Stimulated activated CD8-positive, alpha-beta memory T cell treated with anti-CD3 and anti-CD28 coated beads, Interleukin-2, amount 100 ng/mL, for 1 hour (primary cell): Measurements from ENCODE around the gene WDR5.

Source experiments
- DNase-seq, 2 donors: peaks; one replicate each; pipeline ENCODE4 v3.0.0-alpha.2; 2020; ENCODE audit warnings: low read depth in 2 of 2

The WDR5 gene

DNA sequence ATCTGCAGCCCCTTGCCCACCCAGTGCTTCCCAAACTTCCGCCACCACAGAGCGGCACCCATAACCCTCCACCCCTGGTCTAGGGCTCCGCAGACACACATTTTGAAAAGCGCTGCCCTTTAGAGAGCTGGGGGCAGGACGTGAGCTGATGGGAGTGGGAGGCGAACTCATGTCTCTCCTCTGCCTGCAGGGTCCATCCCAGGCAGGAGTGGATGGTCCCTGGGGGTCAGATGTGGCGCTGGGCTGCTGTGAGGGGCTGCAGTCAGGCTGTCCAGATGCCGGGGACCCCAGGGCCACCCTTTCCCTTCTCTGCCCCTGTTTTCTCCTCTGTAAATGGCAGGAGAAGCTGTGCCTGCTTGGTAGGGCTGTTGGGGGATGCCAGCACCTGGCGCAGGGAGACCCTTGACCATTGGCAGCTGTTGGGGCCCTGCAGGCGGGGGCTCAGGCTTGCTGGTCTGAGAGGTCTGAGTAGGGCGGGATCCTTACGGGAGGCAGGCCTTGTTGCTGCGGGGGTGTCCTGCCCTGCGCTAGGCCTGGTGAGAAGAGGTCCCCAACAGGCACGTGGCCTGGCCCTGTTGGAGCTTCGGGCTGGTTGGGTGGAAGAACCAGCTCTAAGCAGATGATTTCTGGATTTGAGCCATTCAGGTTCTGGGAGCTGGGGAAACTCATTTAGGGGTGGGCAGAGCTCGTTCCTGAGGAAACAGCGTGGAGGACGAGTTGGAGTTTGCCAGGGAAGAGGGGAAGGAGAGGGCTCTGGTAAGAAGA lies 38.8 kb downstream of the WDR5 start:
- DNase-seq = no peak

DNA sequence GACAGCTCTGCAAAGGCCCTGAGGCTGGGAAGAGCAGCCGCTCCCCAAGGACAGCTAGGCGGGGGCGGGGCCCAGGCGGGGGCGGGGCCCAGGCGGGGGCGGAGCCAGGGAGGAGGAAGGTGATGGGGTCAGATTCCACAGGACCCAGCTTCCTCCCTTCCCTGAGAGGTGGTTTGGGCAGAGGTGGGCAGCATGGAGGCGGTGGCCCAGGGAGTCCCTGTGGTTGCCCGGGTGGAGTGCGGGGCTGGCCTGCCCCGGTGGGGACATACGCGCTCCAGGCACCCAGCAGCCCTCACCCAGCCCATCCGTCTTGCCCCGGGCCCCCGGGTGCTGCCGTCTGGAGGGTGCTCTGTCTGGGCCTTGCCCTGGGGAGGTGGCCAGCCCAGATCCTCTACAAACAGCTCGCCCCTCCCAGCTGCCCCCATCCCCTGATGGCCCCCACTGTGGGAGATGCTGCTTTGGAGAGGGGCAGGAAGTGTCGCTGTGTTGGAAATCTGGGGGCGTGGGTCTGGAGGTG lies 39.5 kb downstream of the WDR5 start:
- no peak for DNase-seq

- no peak for DNase-seq
Measured at GRCh38 chr9:134175808-134176598, 40.1 kb downstream of the WDR5 start.

- no peak for DNase-seq
Measured at GRCh38 chr9:134176599-134176968, 40.7 kb downstream of the WDR5 start.

DNA sequence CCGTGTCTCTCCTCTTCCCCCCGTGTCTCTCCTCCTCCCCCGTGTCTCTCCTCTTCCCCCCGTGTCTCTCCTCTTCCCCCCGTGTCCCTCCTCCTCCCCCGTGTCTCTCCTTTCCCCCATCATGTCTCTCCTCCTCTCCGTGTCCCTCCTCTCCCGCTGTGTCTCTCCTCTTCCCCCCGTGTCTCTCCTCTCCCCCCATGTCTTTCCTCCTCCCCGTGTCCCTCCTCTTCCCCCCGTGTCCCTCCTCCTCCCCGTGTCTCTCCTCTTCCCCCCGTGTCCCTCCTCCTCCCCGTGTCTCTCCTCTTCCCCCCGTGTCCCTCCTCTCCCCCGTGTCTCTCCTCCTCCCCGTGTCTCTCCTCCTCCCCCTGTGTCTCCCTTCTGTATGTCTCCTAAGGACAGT lies 41.3 kb downstream of the WDR5 start:
- DNase-seq = no peak

- DNase-seq = no peak
Measured at GRCh38 chr9:134177624-134178393, 41.9 kb downstream of the WDR5 start.

GRCh38 chr9:134178394-134178767 lies 42.5 kb downstream of the WDR5 start:
- DNase-seq = no peak

- no peak for DNase-seq
Measured at GRCh38 chr9:134178768-134179551, 43.1 kb downstream of the WDR5 start.

DNA sequence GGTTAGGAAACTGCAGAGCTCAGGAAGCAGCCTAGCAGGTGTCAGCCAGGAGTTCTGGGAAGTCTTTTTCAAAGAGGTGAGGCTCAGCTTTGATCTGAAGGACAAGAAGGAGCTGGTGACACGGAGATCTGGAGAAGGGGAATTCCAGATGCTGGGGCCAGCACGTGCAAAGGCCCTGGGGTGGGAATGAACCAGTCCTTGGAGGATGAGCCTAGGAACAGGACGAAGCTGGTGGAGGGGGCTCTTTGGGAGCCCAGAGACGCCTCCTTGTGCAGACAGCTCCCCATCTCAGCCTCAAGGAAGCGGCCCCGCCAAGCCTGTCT lies 43.7 kb downstream of the WDR5 start:
- DNase-seq = no peak

DNA sequence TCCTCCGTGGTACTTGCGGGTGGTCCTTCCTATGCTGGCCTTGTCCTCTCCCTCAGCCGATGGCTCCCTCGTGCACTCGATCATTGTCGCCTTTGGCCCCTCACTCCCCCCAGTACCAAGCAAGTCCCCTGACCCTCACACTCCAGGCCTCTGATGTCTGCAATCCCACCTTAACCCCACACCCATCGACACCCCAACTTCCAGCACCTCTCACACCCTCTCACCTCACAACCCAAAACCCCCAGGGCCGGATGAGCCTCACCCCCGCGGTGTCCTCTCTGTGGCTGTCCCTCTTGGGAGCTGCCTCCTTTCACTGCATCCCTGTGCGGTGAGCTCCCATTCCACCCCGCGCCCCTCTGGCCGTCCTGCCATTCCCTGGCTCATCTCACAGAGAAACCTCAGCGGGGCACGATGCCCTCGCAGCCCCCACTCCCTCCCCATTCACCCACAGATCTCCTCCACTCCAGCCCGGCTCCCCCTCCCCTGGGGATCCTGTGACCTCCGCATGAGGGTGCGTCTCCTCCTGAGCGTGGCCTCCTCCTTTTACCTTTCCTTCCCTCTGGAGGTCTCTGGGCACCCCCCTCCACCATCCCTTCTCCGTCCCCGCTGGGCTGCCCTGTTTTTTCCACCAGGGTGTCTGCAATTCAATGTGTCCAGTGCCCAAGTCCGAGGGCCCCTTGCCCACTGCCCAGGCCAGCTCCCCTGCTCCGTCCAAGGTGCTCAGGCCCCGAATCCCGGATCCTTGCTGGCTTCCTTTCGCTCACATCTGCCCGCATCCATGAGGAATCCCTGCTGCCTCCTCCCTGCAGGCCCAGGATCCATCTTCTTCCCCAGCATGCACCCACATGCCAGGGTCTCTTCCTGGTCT lies 44.3 kb downstream of the WDR5 start:
- DNase-seq = no peak

- DNase-seq = no peak
Measured at GRCh38 chr9:134180786-134181647, 45.1 kb downstream of the WDR5 start.

- DNase-seq = no peak
Measured at GRCh38 chr9:134181648-134182034, 45.8 kb downstream of the WDR5 start.

DNA sequence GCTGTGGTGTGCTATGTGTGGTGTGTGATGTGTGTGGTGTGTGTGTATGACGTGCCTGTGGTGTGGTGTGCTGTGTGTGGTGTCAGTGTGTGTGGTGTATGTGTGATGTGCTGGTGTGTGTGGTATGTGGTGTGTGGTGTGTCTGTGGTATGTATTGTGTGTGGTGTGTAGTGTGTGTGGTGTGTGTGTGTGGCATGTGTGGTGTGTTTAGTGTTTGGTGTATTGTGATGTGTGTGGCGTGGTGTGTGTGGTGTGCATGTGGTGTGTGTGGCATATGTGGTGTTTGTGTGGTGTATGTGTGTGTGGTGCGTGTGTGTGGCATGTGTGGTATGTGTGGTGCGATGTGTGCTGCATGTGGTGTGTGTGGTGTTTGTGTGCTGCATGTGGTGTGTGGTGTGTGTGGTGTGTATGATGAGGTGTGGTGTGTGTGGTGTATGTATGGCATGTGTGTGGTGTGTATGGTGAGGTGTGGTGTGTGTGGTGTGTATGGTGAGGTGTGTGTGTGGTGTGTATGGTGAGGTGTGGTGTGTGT lies 46.7 kb downstream of the WDR5 start:
- DNase-seq = no peak

DNA sequence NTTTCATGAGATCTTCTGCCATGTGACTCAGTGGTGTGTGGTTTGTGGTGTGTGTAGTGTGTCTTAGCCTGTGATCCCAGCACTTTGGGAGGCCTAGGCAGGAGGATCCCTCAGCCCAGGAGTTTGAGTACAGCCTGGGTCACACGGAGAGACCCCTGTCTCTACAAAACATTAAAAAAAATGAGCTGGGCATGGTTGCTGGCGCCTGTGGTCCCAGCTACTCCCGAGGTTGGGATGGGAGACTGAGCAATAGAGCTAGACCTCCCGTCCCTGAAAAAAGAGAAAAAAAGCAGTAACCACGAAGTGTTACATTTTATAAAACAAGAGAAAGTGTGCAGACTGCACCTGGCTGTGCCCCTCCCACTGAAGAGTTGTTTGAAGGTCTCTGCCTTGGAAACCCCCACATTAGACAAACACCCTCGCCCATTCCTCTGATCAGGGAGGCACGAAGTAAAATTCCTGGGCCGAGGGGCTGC lies 49.7 kb downstream of the WDR5 start:
- no peak for DNase-seq

DNA sequence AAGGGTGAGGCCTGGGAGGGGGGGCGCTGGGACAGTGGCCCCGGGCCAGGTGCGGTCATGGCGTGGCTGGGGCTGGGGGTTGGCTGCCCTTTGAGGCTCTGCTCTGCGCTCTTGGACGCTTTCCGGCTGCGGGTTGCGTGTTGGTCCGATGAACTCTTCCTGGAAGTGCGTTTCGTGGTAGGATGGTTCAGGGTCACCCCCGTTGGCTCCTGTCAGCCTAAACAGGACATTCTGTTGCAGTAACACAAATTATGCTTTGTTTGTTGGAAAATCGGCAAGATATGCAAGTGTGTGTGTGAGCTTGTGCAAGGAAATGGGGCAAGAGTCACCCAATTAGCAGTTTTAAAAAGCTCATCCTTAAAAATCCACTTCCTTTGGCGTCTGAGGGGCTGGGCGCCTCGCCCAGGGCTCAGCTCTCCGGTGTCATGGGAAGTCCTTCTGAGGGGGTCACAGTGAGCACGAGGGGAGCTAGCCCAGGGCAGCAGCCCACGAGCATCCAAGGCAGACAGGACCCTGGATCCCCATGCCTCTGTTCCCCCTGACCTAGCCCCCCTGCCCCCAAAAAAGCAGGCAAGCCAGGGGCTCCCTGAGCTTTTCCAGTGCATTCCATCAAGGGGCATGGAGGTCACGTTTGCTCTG lies 50.7 kb downstream of the WDR5 start:
- DNase-seq = no peak

GRCh38 chr9:134187110-134187531 lies 51.2 kb downstream of the WDR5 start:
- no peak for DNase-seq

GRCh38 chr9:134187891-134188385 lies 52.1 kb downstream of the WDR5 start:
- no peak for DNase-seq

GRCh38 chr9:134188386-134189144 lies 52.7 kb downstream of the WDR5 start:
- DNase-seq = no peak
